Measurements from ENCODE around the gene LONRF2.

GRCh38 chr2:100292022-100292580 lies 30.2 kb downstream of the LONRF2 start:
- TF ChIP-seq POLR2A (IDR thresholded peaks at IDR 0.05; ENCODE audit: low read depth, low read length) = no peak
- no peak for TF ChIP-seq USF2 (IDR thresholded peaks at IDR 0.05; ENCODE audit: low read depth, low read length)
- TF ChIP-seq RCOR1 (IDR thresholded peaks at IDR 0.05; ENCODE audit: insufficient replicate concordance, low read length) = no peak
- TF ChIP-seq CTCF (conservative IDR thresholded peaks at IDR 0.05; ENCODE audit: low read depth, low read length) = peak; percentile 23; the same call in 1 of the 2 replicates
- no peak for TF ChIP-seq MAZ (IDR thresholded peaks at IDR 0.05; ENCODE audit: borderline replicate concordance, low read depth, low read length)
- no peak for TF ChIP-seq ELK1 (IDR thresholded peaks at IDR 0.05; ENCODE audit: borderline replicate concordance, low read depth, low read length)
- TF ChIP-seq BHLHE40 (IDR thresholded peaks at IDR 0.05; ENCODE audit: low read depth, low read length) = peak; percentile 87
- TF ChIP-seq CHD1 (IDR thresholded peaks at IDR 0.05; ENCODE audit: low read depth, low read length) = no peak
- peak; percentile 95 for TF ChIP-seq CEBPB (IDR thresholded peaks at IDR 0.05; ENCODE audit: low read depth, low read length)
- TF ChIP-seq RAD21 (IDR thresholded peaks at IDR 0.05; ENCODE audit: low read length) = peak; percentile 7; the same call in 1 of the 2 replicates
- TF ChIP-seq MXI1 (IDR thresholded peaks at IDR 0.05; ENCODE audit: borderline replicate concordance, low read depth, low read length) = no peak
- TF ChIP-seq RFX5 (IDR thresholded peaks at IDR 0.05; ENCODE audit: low read depth, low read length) = no peak
- no peak for TF ChIP-seq MAFK (IDR thresholded peaks at IDR 0.05; ENCODE audit: low read depth, low read length)

Data from IMR-90 (cell line).